AG10803 (cell line): ENCODE results near the gene TNS3.
A peak's percentile ranks its signal among the peaks of the same experiment; 100 is the strongest.

Experiments used
- DNase-seq: peaks from one replicate; pipeline ENCODE4 v3.0.0; 2010; ENCODE audit warnings: low read depth
- H3K4me3 ChIP-seq: 2 replicates; pipeline ENCODE4 v1.5.1; 2011; ENCODE audit warnings: mild to moderate bottlenecking, low read length, control low read depth
- TF ChIP-seq, protein P1 (sequence below): conservative IDR thresholded peaks from 2 replicates; pipeline ENCODE4 v1.5.1; 2011; ENCODE audit warnings: mild to moderate bottlenecking, low read length, control low read depth, inconsistent platforms

TNS3 gene

DNA sequence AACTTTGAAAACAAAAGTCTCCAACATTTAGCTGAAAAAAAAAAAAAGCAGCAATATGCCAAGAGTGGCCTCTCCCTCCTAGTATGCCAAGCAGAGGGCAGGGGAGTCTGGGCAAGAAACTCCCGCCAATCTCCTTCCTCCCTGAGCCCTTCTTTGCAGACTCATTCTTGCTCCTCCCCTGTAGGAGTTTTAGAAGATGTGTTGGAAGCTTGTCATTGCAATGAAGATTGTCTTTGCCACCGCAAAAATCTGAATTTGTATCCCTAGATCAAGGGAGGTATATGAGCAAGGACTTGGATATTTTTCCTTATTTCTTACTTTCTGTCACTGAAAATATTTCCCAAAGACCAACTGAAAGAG lies 2.6 kb upstream of the TNS3 start:
- DNase-seq = peak; percentile 80

DNA sequence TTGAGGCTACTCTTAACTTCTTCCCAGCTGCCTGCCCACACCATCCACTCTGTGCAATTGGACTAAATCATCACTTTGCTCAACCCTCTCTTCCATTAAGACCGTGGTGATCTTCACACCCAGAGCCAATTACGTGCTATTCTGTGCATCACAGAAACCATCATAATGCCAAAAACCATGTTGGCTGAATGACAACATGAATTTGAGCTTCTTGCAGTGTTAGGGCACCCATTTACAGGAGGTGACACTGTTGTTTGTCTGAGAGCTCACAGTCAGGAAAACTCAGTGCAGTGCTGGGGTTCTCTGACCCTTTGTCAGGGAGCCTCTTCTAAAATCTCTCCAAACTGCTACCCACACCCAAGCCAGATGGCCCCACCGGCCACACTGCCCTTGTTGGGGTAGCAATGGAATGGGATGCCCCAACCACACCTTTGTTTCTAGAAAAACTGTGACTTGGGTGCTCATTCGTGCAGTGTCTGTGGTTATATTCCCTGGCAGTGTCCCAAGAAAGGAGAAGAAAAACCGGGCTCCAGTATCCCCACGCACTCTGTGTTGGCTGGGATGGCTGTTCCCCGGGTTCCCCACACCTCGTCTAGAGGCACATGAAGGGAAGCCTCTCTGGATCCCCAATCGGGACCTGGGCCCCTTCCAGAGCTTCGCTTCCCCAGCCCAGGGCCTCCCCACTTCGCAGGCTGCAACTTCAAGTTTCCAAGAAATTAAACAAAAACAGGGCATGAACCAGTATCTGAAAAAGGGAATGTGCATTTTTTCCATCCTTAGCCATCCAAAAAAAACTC lies 2.0 kb upstream of the TNS3 start:
- H3K4me3 ChIP-seq = no peak overlapping the region
- TF ChIP-seq, protein P1, sequence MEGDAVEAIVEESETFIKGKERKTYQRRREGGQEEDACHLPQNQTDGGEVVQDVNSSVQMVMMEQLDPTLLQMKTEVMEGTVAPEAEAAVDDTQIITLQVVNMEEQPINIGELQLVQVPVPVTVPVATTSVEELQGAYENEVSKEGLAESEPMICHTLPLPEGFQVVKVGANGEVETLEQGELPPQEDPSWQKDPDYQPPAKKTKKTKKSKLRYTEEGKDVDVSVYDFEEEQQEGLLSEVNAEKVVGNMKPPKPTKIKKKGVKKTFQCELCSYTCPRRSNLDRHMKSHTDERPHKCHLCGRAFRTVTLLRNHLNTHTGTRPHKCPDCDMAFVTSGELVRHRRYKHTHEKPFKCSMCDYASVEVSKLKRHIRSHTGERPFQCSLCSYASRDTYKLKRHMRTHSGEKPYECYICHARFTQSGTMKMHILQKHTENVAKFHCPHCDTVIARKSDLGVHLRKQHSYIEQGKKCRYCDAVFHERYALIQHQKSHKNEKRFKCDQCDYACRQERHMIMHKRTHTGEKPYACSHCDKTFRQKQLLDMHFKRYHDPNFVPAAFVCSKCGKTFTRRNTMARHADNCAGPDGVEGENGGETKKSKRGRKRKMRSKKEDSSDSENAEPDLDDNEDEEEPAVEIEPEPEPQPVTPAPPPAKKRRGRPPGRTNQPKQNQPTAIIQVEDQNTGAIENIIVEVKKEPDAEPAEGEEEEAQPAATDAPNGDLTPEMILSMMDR = no peak
- DNase-seq = no peak

More for the DNA sequence above, 2.6 kb upstream of the TNS3 start:
- TF ChIP-seq, protein P1 = no peak
- no peak overlapping the region for H3K4me3 ChIP-seq

DNA sequence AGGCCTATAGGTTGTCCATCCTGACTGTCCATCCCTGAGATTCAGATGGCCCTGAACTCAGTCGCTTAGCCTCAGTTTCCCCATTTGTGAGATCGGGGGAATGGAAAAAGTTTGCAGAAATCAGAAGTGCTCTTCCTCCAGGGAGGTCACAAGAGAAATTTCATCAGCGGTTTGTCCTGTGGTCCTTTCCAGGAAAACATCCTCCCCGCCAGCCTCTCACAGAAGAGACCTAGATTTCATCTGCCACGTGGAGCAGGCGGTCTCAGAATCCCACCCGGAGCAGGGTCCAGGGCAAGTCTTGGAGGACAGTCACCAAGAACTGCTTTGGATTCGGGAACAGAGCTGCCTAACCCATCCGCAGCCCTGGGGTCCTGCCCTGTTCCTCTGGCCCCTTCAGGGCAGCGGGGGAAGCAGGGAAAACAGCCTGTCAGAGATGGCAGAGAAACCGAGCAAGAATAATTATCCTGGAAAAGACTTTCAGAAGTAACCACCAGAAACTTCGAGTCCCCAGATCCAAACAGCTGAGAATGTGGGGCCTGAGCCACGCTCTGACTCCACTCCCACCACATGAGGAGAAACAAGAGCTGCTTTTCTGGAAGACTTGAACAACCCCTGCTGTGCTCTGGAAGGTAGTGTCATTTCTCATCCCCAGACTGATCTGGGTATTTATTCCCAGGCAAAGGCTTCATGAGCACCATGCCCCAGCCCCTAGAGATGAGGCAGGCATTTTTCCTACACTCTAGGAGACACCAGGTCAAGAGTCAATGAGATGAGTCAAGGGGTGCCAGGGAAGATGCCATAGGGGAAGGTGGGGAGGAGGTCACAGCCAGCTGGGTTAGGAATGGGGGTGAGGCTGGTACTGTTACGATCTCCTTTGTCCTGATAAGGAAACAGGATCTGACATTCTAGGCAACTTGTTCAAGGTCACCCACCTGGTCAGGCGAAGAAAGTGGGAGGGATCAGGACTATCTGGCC lies 1.1 kb upstream of the TNS3 start:
- TF ChIP-seq, protein P1 = no peak; the same call in 1 of the 2 replicates
- H3K4me3 ChIP-seq = peak overlapping the region; percentile 91
- peak; percentile 63 for DNase-seq

DNA sequence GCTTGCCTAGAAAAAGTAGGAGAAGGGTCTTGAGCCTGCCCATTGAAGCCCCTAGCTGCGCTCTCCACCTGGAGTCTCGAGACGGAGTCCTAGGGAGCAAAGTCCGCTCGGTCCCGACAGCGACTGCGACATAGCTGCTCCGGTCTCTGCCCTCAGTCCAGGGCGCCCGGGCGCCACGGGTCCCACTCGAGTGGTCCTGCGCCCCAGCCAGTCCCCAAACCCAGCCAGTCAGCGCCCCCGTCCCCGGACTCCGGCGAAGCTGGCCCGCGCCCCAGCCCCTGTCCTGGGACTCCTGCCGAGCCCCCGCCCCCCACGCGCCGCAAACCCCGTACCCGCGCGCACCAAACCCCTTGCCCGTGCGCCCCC lies 490 bp downstream of the TNS3 start:
- H3K4me3 ChIP-seq = peak overlapping the region; percentile 91
- no peak for DNase-seq
- TF ChIP-seq, protein P1 = no peak

DNA sequence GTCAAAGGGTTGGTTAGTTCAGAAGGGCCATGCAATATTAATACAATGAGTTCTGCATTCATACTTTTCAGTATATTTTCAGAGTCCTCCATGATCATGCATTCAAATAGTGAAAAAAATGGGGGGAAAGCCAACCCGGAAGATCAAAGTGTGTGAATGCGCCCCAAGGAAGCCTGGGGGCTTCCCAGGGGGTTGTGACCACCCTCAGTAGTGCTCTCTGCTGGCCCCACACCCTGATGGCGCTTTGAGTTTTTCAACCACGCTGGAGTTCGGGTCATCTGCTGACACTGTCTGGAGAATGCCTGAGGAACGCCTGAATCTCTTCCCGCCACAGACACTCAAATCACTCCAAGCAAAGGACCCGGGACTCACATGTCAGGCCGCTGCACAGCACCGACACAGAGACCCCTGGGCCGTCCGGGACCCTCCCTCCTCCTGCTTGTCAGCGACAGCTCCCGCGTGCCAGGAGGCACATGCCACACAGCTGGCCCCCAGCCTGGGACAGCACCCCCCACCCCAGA lies 1.0 kb downstream of the TNS3 start:
- peak overlapping the region; percentile 91 for H3K4me3 ChIP-seq
- no peak for DNase-seq
- TF ChIP-seq, protein P1 = peak; percentile 34; the same call in 1 of the 2 replicates

DNA sequence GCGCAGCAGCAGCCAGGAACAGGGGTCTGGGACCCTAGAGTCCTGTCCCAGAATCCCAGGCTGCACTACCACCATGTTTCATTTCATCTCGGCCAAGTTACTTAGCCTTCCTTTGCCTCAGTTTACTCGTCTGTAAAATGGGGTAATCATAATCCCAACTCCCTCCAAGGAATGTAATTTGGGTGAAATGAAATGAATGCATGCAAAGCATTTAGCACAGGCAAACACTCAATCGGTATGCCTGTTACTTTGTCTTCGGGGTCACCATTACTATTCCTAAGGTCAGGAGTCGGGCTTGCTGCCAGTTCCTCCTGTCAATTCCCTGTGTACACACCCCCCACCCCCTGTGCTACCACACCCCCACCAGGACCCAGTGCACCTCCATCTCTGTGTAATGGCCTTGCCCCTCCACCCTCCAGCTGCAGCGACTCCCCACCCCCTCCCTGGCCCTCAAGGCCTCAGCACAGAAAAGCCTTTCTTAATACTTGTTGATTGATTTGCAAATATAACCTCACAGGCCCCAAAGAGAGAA lies 1.7 kb downstream of the TNS3 start:
- DNase-seq = no peak
- H3K4me3 ChIP-seq = peak overlapping the region; percentile 91
- TF ChIP-seq, protein P1 = no peak
